GM12878 (cell line): ENCODE data around the gene PDE6C. TPM values are rescaled to one million over a fixed set of nuclear protein-coding genes. Genes with fewer than 3 reads are reported as not detected.

Source experiments
- ATAC-seq: fragments of 200-7000 bp; cut with Tn5 transposase; 3 replicates; pipeline ENCODE4 v1.9.1; 2020; ENCODE audit warnings: mild to moderate bottlenecking, moderate library complexity
- BruUV-seq: library from RNA; stranded (reverse); fragments of 400-500 nt; replicated peaks from 2 replicates; lab custom pipeline; 2021; lab: Mats Ljungman, UMichigan
- CTCF ChIA-PET: fragments of 300-600 bp; sonication (Branson Sonifier 250); formaldehyde crosslinking; extraction: SDS; loops from one replicate; lab custom pipeline; 2021; ENCODE audit warnings: inconsistent platforms; lab: Yijun Ruan, JAX
- POLR2A ChIA-PET: fragments of 350-600 bp; formaldehyde crosslinking; extraction: SDS; loops from one replicate; lab custom pipeline; 2021; ENCODE audit warnings: inconsistent platforms; lab: Charles Lee
- RAD21 ChIA-PET: fragments of 300-600 bp; sonication (Branson Sonifier 250); formaldehyde crosslinking; loops from one replicate; lab custom pipeline; 2023; ENCODE audit warnings: antibody characterized with exemption; ENCODE audit not compliant: unreplicated experiment; lab: Charles Lee
- SMC1A ChIA-PET: fragments of 300-600 bp; sonication (Branson Sonifier 250); formaldehyde crosslinking; loops from one replicate; lab custom pipeline; 2023; ENCODE audit not compliant: unreplicated experiment, uncharacterized antibody; lab: Charles Lee
- DNase-seq: peaks from one replicate; pipeline ENCODE4 v3.0.0-alpha.2; 2011; ENCODE audit warnings: low read depth, low spot score
- FAIRE-seq: peaks from 3 replicates; lab custom pipeline; 2011; peaks lifted over from hg19 to GRCh38; lab: Jason Lieb, UNC
- H2AFZ ChIP-seq: 2 replicates; pipeline ENCODE4 v1.6.0; 2011; ENCODE audit warnings: low read depth, low read length, control low read depth; ENCODE audit not compliant: control insufficient read depth
- H3K27ac ChIP-seq: 2 replicates; pipeline ENCODE4 v1.5.1; 2011; ENCODE audit warnings: control low read depth; ENCODE audit not compliant: control insufficient read depth, insufficient read depth
- H3K27me3 ChIP-seq, 2 experiments: replicated peaks in 1 of 2; 2 replicates each; pipeline versions ENCODE4 v1.6.0 to v1.6.1; 2011; ENCODE audit warnings: low read length in 1 of 2; ENCODE audit not compliant: control insufficient read depth in 2 of 2, insufficient read depth in 2 of 2
- H3K36me3 ChIP-seq, 2 experiments: 2 replicates each; pipeline ENCODE4 v1.5.1; 2011; ENCODE audit warnings: low read length in 1 of 2; ENCODE audit not compliant: control insufficient read depth in 2 of 2, insufficient read depth in 2 of 2
- H3K4me1 ChIP-seq: 2 replicates; pipeline ENCODE4 v1.6.1; 2011; ENCODE audit warnings: mild to moderate bottlenecking, low read length, moderate library complexity, mixed read lengths; ENCODE audit not compliant: control insufficient read depth, insufficient read depth
- H3K4me2 ChIP-seq: 2 replicates; pipeline ENCODE4 v1.6.0; 2011; ENCODE audit warnings: control low read depth; ENCODE audit not compliant: control insufficient read depth, insufficient read depth
- H3K4me3 ChIP-seq: fragments of 200-600 bp; sonication (generic); 2 replicates; pipeline ENCODE4 v1.5.1; 2016
- H3K79me2 ChIP-seq: 2 replicates; pipeline ENCODE4 v1.6.0; 2011; ENCODE audit warnings: low read length; ENCODE audit not compliant: control insufficient read depth, insufficient read depth
- H3K9ac ChIP-seq: 2 replicates; pipeline ENCODE4 v1.8.0; 2011; ENCODE audit warnings: low read length, control low read depth, mixed read lengths; ENCODE audit not compliant: control insufficient read depth, insufficient read depth
- H3K9me3 ChIP-seq: replicated peaks from 3 replicates; pipeline ENCODE4 v1.5.1; 2011; ENCODE audit warnings: mild to moderate bottlenecking, low read length; ENCODE audit not compliant: control insufficient read depth, insufficient read depth
- H4K20me1 ChIP-seq: 2 replicates; pipeline ENCODE4 v1.6.0; 2011; ENCODE audit not compliant: control insufficient read depth, insufficient read depth
- FOS ChIP-seq: IDR thresholded peaks from 3 replicates; pipeline ENCODE4 v1.6.1; 2011; ENCODE audit warnings: borderline replicate concordance; ENCODE audit not compliant: insufficient read length; ENCODE audit errors: extremely low read depth
- FOXM1 ChIP-seq: IDR thresholded peaks from 2 replicates; pipeline ENCODE4 v1.6.1; 2012; ENCODE audit warnings: low read depth, mild to moderate bottlenecking, inconsistent platforms, low read length, moderate library complexity
- WGBS: methylation state at CpG from one replicate; pipeline ENCODE4 v1.1.6; 2016; ENCODE audit warnings: low lambda C conversion rate; ENCODE audit not compliant: insufficient replicate concordance, insufficient coverage; ENCODE audit errors: missing lambda C conversion rate; 5-methylcytosine and 5-hydroxymethylcytosine counted together
- in situ Hi-C: fragments of 300-500 bp; cut with MboI; formaldehyde crosslinking; loops from 9 replicates; pipeline ENCODE4 v1.14.3; 2018; ENCODE audit warnings: mixed read lengths
- intact Hi-C: fragments of 100-400 bp; cut with micrococcal nuclease; formaldehyde crosslinking; loops from one replicate; pipeline ENCODE4 v1.14.2; 2022; ENCODE audit not compliant: unreplicated experiment
- polyA plus RNA-seq, 11 experiments: library from polyadenylated mRNA; depleted of rRNA in 4 of 11; unstranded in 6 of 11; stranded (reverse) in 5 of 11; fragments of >200 nt; fragmentation: Nextera tagmentation in 4 of 11; fragmentation: Illumina TruSeq in 1 of 11; extraction: Ambion mirVana in 4 of 11; extraction: Trizol in 1 of 11; gene quantifications; 1 replicate in 1 of 11; 2 replicates in 10 of 11; pipeline versions ENCODE4 v1.2.1 to v1.2.3, GENCODE V29; 2011 to 2016; ENCODE audit warnings: inconsistent platforms in 2 of 11, missing spikeins in 2 of 11, low read depth in 1 of 11
- total RNA-seq, 4 experiments: library from RNA; depleted of rRNA in 3 of 4; stranded (reverse); fragments of >200 nt in 3 of 4; fragmentation: Illumina TruSeq in 1 of 4; extraction: Trizol in 1 of 4; gene quantifications; 2 replicates each; pipeline versions ENCODE4 v1.2.1 to v1.2.3, GENCODE V29; 2013 to 2021
- TF ChIP-seq, protein P1 (sequence below): fragments of 450-650 bp; formaldehyde crosslinking; IDR thresholded peaks from 2 replicates; pipeline ENCODE4 v1.5.0; 2022; ENCODE audit warnings: mild to moderate bottlenecking, missing genetic modification characterization
- TF ChIP-seq, protein P2 (sequence below): fragments of 150-350 bp; IDR thresholded peaks from 2 replicates; pipeline ENCODE4 v1.6.1; 2014; ENCODE audit warnings: mild to moderate bottlenecking, low read depth, low read length

Gene PDE6C
- total and polyA plus RNA-seq, 10 of the 15 experiments (the other 5 are each of a cell fraction or from before 2014, with no cell fraction given), result not detected

DNA sequence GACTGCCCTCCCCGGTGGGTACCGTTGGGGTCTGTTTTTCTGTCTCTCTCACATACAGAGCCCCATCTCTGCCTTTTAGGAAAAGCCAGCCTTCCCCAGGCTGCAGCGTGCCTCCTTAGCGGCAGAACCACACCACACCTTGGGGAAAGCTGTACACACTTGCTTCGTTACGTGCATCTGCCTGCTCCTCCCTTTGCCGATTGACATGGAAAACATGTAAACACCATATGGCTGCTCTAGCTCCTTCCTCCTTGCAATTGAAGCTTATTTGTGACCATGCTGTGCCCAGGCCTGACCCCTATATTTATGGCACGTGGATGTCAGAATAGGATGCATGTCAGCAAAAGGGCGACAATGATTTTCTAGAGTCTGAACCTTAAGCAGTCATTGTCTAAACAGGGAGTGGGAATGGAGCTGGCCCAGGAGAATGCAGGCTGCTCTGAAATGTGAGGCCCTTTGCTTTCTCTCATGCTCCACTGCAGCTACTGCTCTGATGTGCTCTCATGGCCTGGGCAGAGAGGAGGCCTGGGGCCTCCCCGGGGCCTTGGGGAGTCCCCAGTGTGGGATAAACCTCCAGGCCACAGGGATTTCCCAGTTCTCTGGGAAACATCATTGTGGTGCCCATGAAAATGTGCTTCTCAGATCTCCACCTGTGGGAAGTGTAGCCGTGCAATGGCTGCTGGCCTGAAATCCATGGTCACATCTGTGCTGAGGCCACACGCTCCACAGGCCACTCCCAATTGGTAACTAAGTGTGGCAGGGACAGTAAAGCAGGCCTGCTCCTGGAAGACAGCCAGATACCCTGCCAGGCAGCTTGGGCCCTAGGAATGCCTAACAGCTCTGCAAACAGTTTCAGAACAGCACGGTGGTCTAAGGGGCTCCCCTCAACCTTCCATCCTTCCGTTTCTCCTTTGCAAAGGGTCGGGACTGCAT lies 18.6 kb downstream of the PDE6C start:
- no peak for FAIRE-seq
- DNase-seq, result no peak
- H2AFZ ChIP-seq, result no peak overlapping the region
- H4K20me1 ChIP-seq, result no peaks in the 10 kb centered on the region
- no peaks in the 10 kb centered on the region for H3K4me1 ChIP-seq
- no peak for ATAC-seq
- 39% methylated on average over 15 of the region's 15 CpGs for WGBS
- ChIA-PET POLR2A (no interaction called here), CTCF (no interaction called here), SMC1A (interaction anchor here (0.7 kb wide), 1 partner anchor 32 kb away, joined by 3 read pairs; no protein-coding TSS in a partner anchor), RAD21 (no interaction called here)
- H3K4me3 ChIP-seq, result no peak overlapping the region
- no peak overlapping the region for H3K27ac ChIP-seq
- H3K27me3 ChIP-seq, result no peaks in the 10 kb centered on the region
- intact Hi-C loops (no loop called here), in situ Hi-C loops (no loop called here)
- TF ChIP-seq FOS (no peak), FOXM1 (no peak)
- TF ChIP-seq, protein P1, sequence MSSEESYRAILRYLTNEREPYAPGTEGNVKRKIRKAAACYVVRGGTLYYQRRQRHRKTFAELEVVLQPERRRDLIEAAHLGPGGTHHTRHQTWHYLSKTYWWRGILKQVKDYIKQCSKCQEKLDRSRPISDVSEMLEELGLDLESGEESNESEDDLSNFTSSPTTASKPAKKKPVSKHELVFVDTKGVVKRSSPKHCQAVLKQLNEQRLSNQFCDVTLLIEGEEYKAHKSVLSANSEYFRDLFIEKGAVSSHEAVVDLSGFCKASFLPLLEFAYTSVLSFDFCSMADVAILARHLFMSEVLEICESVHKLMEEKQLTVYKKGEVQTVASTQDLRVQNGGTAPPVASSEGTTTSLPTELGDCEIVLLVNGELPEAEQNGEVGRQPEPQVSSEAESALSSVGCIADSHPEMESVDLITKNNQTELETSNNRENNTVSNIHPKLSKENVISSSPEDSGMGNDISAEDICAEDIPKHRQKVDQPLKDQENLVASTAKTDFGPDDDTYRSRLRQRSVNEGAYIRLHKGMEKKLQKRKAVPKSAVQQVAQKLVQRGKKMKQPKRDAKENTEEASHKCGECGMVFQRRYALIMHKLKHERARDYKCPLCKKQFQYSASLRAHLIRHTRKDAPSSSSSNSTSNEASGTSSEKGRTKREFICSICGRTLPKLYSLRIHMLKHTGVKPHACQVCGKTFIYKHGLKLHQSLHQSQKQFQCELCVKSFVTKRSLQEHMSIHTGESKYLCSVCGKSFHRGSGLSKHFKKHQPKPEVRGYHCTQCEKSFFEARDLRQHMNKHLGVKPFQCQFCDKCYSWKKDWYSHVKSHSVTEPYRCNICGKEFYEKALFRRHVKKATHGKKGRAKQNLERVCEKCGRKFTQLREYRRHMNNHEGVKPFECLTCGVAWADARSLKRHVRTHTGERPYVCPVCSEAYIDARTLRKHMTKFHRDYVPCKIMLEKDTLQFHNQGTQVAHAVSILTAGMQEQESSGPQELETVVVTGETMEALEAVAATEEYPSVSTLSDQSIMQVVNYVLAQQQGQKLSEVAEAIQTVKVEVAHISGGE (CRISPR knock-in tag), result no peak
- TF ChIP-seq, protein P2, sequence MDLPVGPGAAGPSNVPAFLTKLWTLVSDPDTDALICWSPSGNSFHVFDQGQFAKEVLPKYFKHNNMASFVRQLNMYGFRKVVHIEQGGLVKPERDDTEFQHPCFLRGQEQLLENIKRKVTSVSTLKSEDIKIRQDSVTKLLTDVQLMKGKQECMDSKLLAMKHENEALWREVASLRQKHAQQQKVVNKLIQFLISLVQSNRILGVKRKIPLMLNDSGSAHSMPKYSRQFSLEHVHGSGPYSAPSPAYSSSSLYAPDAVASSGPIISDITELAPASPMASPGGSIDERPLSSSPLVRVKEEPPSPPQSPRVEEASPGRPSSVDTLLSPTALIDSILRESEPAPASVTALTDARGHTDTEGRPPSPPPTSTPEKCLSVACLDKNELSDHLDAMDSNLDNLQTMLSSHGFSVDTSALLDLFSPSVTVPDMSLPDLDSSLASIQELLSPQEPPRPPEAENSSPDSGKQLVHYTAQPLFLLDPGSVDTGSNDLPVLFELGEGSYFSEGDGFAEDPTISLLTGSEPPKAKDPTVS, result no peak
- no peaks in the 10 kb centered on the region for H3K9me3 ChIP-seq
- no peaks in the 10 kb centered on the region for H3K36me3 ChIP-seq
- no peaks in the 10 kb centered on the region for H3K79me2 ChIP-seq
- no peak overlapping the region for H3K9ac ChIP-seq
- no peak overlapping the region for H3K4me2 ChIP-seq
- BruUV-seq, result no TSS peak
